Spinal cord (tissue), 10 donors: Measurements from ENCODE around the gene APBA1. TPM values are rescaled to one million over a fixed set of nuclear protein-coding genes. Genes with fewer than 3 reads are reported as not detected.

Source experiments
- DNase-seq, 6 donors: peaks; one replicate each; pipeline versions ENCODE4 v3.0.0 to v3.0.0-alpha.2; 2013 to 2015; ENCODE audit warnings: low spot score in 6 of 6, low read depth in 4 of 6
- H3K27ac ChIP-seq: one replicate; pipeline ENCODE4 v1.5.1; 2013; ENCODE audit warnings: low read depth, low read length, control low read depth
- H3K27me3 ChIP-seq: one replicate; pipeline ENCODE4 v1.6.1; 2013; ENCODE audit warnings: low read length; ENCODE audit not compliant: control insufficient read depth, insufficient read depth
- H3K36me3 ChIP-seq: one replicate; pipeline ENCODE4 v1.6.1; 2013; ENCODE audit warnings: low read length; ENCODE audit not compliant: control insufficient read depth, insufficient read depth
- H3K4me1 ChIP-seq: one replicate; pipeline ENCODE4 v1.6.1; 2013; ENCODE audit warnings: low read length; ENCODE audit not compliant: control insufficient read depth, insufficient read depth
- H3K4me3 ChIP-seq: one replicate; pipeline ENCODE4 v1.5.1; 2013; ENCODE audit warnings: low read depth, low read length, control low read depth
- H3K9me3 ChIP-seq: one replicate; pipeline ENCODE4 v1.6.1; 2013; ENCODE audit warnings: low read length; ENCODE audit not compliant: control insufficient read depth, insufficient read depth
- WGBS: methylation state at CpG from one replicate; pipeline ENCODE4 v1.1.5; 2013; ENCODE audit warnings: missing lambda C conversion rate; ENCODE audit not compliant: insufficient coverage; 5-methylcytosine and 5-hydroxymethylcytosine counted together
- polyA plus RNA-seq, 2 donors: library from polyadenylated mRNA; unstranded; fragments of 120-200 nt; gene quantifications; one replicate each; pipeline ENCODE4 v1.2.1, GENCODE V29; 2013; ENCODE audit not compliant: insufficient read length in 2 of 2
- total RNA-seq, 2 donors: library from RNA; depleted of rRNA in 1 of 2; stranded (reverse); fragments of 120-200 nt in 1 of 2; fragments of >200 nt in 1 of 2; gene quantifications; one replicate each; pipeline versions ENCODE4 v1.2.3 to v1.2.4, GENCODE V29; 2013 to 2014
- donor health status: healthy.

APBA1 gene
- total and polyA plus RNA-seq, 4 donors: 38.5 to 101 (median 84.0) TPM

GRCh38 chr9:69463497-69464068 lies 208.6 kb downstream of the APBA1 start:
- DNase-seq: no peak
- 55% methylated on average over 4 of the region's 11 CpGs for WGBS

GRCh38 chr9:69462394-69462793 lies 209.8 kb downstream of the APBA1 start:
- Histone ChIP-seq H3K4me1 (peaks cover 7% of the 10 kb centered on the region), H3K9me3 (no peaks in the 10 kb centered on the region), H3K27ac (no peak overlapping the region), H3K36me3 (peaks cover 13% of the 10 kb centered on the region), H3K4me3 (no peak overlapping the region), H3K27me3 (no peaks in the 10 kb centered on the region)
- no peak for DNase-seq
- WGBS: 92% methylated on average over 2 of the region's 4 CpGs

More at GRCh38 chr9:69463497-69464068, 208.6 kb downstream of the APBA1 start:
- Histone ChIP-seq H3K4me3 (no peak overlapping the region), H3K36me3 (peaks cover 17% of the 10 kb centered on the region), H3K9me3 (no peaks in the 10 kb centered on the region), H3K27me3 (no peaks in the 10 kb centered on the region), H3K4me1 (peaks cover 7% of the 10 kb centered on the region), H3K27ac (no peak overlapping the region)

GRCh38 chr9:69461103-69461887 lies 210.9 kb downstream of the APBA1 start:
- Histone ChIP-seq H3K27ac (no peak overlapping the region), H3K27me3 (no peaks in the 10 kb centered on the region), H3K4me3 (no peak overlapping the region), H3K9me3 (no peaks in the 10 kb centered on the region), H3K36me3 (peaks cover 13% of the 10 kb centered on the region), H3K4me1 (peaks cover 7% of the 10 kb centered on the region)
- WGBS: 79% methylated on average over 5 of the region's 6 CpGs
- peak in 1 of 6 donors; percentile 86 for DNase-seq

- WGBS: 50% methylated on average over 2 of the region's 5 CpGs
- Histone ChIP-seq H3K27me3 (no peaks in the 10 kb centered on the region), H3K4me3 (no peak overlapping the region), H3K9me3 (no peaks in the 10 kb centered on the region), H3K36me3 (peaks cover 11% of the 10 kb centered on the region), H3K4me1 (peaks cover 12% of the 10 kb centered on the region), H3K27ac (no peak overlapping the region)
- no peak for DNase-seq
These were observed 212.2 kb downstream of the APBA1 start for GRCh38 chr9:69460012-69460411.

- Histone ChIP-seq H3K4me1 (peaks cover 10% of the 10 kb centered on the region), H3K27me3 (no peaks in the 10 kb centered on the region), H3K36me3 (peaks cover 19% of the 10 kb centered on the region), H3K9me3 (no peaks in the 10 kb centered on the region), H3K27ac (no peak overlapping the region), H3K4me3 (no peak overlapping the region)
- WGBS: no CpG with 5 or more reads among the region's 3 CpGs
- no peak for DNase-seq
These were observed 214.0 kb downstream of the APBA1 start for GRCh38 chr9:69458176-69458575.

- no peaks in the 10 kb centered on the region for H3K9me3 ChIP-seq
- peaks cover 30% of the 10 kb centered on the region for H3K36me3 ChIP-seq
- peaks cover 10% of the 10 kb centered on the region for H3K4me1 ChIP-seq
- H3K4me3 ChIP-seq: no peak overlapping the region
- no peaks in the 10 kb centered on the region for H3K27me3 ChIP-seq
- no peak overlapping the region for H3K27ac ChIP-seq
- no peak for DNase-seq
- WGBS: 94% methylated on average over 15 of the region's 15 CpGs
These were observed 216.0 kb downstream of the APBA1 start for GRCh38 chr9:69456201-69456600.

- WGBS: 94% methylated on average over 2 of the region's 2 CpGs
- no peak overlapping the region for H3K4me3 ChIP-seq
- no peaks in the 10 kb centered on the region for H3K27me3 ChIP-seq
- H3K9me3 ChIP-seq: no peaks in the 10 kb centered on the region
- H3K27ac ChIP-seq: no peak overlapping the region
- H3K36me3 ChIP-seq: peaks cover 35% of the 10 kb centered on the region
- H3K4me1 ChIP-seq: peaks cover 10% of the 10 kb centered on the region
- peak in 2 of 6 donors; percentile 19 to 36 for DNase-seq
These were observed 216.9 kb downstream of the APBA1 start for GRCh38 chr9:69455311-69455710.

GRCh38 chr9:69454321-69454720 lies 217.8 kb downstream of the APBA1 start:
- H3K9me3 ChIP-seq: no peaks in the 10 kb centered on the region
- DNase-seq: no peak
- H3K4me1 ChIP-seq: peaks cover 10% of the 10 kb centered on the region
- H3K4me3 ChIP-seq: no peak overlapping the region
- H3K27ac ChIP-seq: no peak overlapping the region
- 70% methylated on average over 2 of the region's 2 CpGs for WGBS
- no peaks in the 10 kb centered on the region for H3K27me3 ChIP-seq
- H3K36me3 ChIP-seq: peaks cover 35% of the 10 kb centered on the region

- Histone ChIP-seq H3K36me3 (peaks cover 33% of the 10 kb centered on the region), H3K4me3 (no peak overlapping the region), H3K27ac (no peak overlapping the region), H3K9me3 (no peaks in the 10 kb centered on the region), H3K27me3 (no peaks in the 10 kb centered on the region), H3K4me1 (peaks cover 10% of the 10 kb centered on the region)
- no CpG with 5 or more reads among the region's 2 CpGs for WGBS
- DNase-seq: no peak
These were observed 218.4 kb downstream of the APBA1 start for GRCh38 chr9:69453746-69454145.
